Dermis lymphatic vessel endothelial cell (primary cell): ENCODE results near the gene ZNF100. TPM values are rescaled to one million over a fixed set of nuclear protein-coding genes. Genes with fewer than 3 reads are reported as not detected.

Experiments used
- total RNA-seq: library from RNA; depleted of rRNA; stranded (reverse); fragments of >200 nt; gene quantifications from 2 replicates; pipeline ENCODE4 v1.2.1, GENCODE V29; 2014

ZNF100 gene
- 5.1 and 5.5 TPM in 2 replicates for total RNA-seq

DNA sequence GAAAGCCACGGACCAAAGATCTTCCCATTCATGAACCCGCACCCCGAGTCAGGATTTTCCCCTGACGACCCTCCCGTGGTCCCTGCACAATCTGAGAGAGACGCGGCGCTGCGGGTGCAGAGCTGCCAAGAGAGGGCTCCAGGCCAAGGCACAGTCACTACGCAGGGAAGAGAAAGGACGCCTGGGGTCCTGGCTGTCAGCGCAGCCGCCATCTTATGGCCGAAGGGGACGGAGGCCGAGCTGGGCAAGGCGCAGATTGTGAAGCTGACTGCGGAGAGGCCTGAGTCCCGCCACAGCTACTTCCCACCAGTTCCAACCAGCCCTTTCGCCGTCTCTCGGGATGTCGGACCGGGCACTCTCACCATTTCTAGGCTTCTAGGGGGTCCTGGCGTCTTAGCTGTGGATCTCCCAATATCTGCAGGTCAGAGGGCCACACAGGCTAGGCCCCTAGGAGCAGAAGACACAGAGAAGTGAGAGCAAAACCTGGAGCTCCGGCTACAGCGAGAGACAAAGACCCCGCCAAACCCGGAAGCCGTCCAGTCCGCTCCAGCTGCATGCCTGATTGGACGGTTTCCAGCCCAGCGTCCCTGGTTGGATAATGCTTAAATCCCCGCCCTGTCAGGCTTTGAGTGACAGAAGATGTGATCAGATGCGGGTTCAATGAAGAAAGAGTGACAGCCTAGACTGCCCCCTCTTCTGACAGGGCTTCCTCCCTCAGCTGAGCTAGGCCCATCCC lies at the start of gene ZNF100:
TSS of gene ZNF100 (minus strand) at position 515 of the 736 bp plus-strand sequence. CDS start at position 365, 150 bp downstream.

Other genes with a start within 250 kb of the ZNF100 start
- gene ZNF43, start 68.6 kb upstream of the ZNF100 start, total RNA-seq = 8.5 and 9.4 TPM in 2 replicates
- gene ZNF208, start 243.4 kb upstream of the ZNF100 start, total RNA-seq = 0.09 TPM in 1 of 2 replicates, not detected in the other